ENCODE measurements around the gene STOX1. TPM values are rescaled to one million over a fixed set of nuclear protein-coding genes. Genes with fewer than 3 reads are reported as not detected.
A peak's percentile ranks its signal among the peaks of the same experiment; 100 is the strongest.
"Not testable (repeated sequence)": the region's sequence is repeated elsewhere in the genome, so short reads cannot be mapped to it uniquely, and the experiment has no call there.

The STOX1 gene
- 0.69 and 2.5 TPM in 2 replicates for total RNA-seq (2014; rRNA removed; shearing (Covaris generic))

DNA sequence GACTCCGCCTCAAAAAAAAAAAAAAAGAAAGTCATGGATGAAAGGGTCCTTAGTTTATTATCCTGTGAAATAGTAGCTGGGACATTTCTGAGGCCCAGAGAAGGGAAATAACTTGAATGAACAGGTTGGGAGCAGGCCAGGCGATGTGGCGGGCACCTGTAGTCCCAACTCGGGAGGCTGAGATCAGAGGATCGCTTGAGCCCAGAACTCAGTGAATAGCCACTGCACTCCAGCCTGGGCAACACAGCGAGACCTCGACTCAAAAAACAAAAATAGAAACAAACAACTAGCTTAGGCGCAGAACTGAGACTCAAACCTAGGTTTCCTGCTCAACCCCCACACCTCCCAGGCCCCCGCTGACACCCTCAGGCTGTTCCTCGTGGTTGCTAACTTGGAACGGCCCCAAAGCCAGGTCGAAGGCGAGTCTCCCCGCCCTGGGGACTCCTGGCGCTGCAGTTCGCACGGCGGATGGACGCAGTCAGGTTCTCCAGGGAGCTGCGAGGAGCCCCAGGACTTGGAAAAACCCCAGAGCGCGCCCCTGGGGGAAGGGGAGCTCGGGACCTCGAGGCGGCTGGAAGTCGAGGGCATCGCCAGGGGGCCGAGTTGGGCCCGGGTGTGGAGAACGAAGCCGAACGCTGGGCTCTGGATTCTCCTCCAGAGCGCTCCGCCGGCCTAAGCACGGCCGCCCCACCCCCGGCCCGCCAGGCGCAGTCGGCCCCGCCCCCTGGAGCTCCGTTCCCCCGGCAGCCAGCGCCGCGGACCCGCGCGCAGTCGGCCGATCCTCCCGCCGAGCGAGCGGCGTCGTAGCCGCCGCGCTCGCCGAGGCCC lies at the start of gene STOX1:
Gene STOX1, plus strand, starts transcription at position 768 of the 828 bp plus-strand sequence. CDS start 93 bp downstream, outside the sequence.
- DNase-seq (ENCODE audit: low spot score), result peak; percentile 68

DNA sequence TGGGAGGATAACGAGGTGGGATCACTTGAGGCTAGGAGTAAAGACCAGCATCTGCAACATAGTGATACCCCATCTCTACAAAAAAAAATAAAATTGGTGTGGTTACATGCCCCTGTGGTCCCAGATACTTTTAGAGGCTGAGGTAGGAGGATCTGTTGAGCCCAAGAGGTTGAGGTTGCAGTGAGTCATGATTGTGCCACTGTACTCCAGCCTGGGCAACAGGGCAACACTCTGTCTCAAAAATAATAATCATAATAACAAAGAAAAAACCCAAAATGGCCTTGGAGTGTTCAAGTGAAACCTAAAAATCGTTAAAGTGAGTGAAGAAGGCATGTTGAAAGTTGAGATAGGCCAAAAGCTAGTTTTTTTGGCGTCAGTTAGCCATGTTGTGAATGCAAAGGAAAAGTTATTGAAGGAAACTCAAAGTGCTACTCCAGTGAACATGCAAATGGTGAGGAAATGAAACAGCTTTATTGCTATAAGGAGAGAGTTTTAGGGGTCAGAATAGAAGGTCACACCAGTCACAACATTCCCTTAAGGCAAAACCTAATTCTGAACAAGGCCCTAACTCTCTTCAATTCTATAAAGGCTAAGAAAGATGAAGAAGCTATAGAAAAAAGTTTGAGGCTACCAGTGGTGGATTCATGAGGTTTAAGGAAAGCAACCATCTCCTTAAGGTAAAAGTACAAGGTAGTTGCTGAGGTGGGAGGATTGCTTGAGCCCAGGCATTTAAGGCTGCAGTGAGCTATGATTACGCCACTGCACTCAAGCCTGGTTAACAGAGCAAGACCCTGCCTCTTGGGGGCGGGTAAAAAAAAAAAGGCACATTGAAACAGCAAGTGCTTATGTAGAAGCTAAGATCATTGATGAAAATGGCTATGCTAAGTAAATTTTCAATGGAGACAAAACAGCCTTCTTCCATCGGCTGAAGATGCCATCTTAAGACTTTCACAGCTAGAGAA lies 45.4 kb upstream of the STOX1 start:
- DNase-seq (ENCODE audit: low spot score), result no peak

DNA sequence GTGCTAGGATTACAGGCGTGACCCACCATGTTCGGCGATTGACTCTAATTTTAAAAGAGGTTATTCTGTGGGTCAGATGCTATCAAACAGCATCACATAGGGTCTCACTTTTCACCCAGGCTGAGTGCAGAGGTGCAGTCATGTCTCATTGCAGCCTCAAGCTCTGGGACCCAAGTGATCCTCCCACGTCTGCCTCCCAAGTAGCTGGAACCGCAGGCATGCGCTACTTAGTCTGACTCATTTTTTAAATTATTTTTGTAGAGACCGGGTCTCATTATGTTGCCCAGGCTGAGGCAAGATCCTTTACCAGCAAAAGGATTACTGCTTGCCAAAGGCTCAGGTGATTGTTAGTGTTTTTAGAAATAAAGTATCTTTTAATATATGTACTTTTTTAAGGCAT lies 42.9 kb upstream of the STOX1 start:
- no peak for DNase-seq (ENCODE audit: low spot score)

- no peak for DNase-seq (ENCODE audit: low spot score)
These were observed 39.5 kb upstream of the STOX1 start for GRCh38 chr10:68787813-68788212.

DNA sequence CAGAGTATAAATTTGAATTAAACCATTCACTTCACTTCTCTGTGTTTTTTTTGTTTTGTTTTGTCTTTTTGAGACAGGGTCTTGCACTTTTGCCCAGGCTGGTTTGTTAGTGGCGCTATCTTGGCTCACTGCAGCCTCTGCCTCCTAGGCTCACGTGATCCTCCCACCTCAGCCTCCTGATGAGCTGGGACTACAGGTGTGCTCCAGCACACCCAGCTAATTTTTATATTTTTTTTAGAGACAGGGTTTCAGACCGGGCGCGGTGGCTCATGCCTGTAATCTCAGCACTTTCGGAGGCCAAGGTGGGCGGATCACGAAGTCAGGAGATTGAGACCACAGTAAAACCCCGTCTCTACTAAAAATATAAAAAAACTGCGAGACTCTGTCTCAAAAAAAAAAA lies 36.9 kb upstream of the STOX1 start:
- no peak for DNase-seq (ENCODE audit: low spot score)

DNA sequence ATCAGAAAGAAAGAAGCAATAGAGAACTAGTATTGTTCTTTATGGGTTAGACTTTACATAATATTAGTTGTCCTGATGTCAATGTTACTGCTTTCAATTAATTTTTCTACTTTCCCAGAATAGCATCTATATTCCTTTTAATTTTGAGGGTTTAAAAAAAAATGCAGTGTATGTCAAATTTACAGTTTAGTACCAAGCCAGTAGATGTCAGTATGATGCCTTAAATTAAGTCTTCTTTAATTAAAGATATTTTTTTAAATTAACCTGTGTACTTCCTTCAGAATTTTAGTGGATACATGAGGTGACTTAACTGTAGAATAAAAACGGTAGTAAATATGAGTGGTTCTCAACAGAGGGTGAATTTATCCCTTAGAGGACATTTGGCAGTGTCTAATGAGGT lies 35.2 kb upstream of the STOX1 start:
- peak; percentile 22 for DNase-seq (ENCODE audit: low spot score)

DNA sequence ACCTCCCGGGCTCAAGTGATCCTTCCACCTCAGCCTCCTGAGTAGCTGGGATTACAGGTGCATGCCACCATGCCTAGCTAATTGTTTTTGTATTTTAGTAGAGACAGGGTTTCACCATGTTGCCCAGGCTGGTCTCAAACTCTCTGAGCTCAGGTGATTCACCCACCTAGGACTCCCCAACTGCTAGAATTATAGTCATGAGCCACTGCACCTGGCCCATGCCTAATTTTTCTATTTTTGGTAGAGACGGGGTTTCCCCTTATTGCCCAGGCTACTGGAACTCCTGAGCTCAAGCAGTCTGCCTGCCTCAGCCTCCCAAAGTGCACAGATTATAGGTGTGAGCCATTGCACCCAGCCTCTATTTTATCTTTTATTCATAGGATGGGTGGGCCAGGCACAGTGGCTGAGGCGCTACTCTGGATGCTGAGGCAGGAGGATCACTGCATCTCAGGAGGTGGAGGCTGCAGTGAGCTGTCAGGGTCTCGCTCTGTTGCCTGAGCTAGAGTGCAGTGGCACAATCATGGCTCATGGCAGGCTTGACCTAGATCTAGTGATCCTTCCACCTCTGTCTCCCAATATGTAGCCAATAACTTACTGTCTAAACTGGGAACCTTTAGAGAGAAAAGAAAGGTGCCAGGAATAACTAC lies 31.3 kb upstream of the STOX1 start:
- DNase-seq (ENCODE audit: low spot score), result no peak

- no peak for DNase-seq (ENCODE audit: low spot score)
These were observed 30.7 kb upstream of the STOX1 start for GRCh38 chr10:68796605-68797004.

DNA sequence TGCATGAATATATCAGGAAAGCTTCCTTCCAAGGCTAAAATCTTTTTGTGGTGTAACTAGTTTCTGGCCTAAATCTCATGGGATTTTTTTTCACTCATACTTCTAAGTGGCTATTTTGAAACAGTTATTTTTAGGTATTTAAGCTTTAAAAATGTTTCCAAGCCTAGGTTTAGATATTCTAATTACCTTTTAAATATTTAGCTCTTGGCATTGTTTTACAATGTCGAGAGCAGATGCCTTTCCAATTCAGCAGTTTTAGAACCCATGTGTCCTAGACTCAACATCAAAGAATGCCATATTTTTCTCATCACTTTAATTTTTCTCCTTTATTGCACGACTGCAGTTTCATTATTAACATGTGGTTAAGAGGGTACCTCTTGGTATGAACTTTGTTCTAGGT lies 27.1 kb upstream of the STOX1 start:
- DNase-seq (ENCODE audit: low spot score), result no peak

- DNase-seq (ENCODE audit: low spot score), result no peak
These were observed 22.6 kb upstream of the STOX1 start for GRCh38 chr10:68804692-68805091.

- not testable (repeated sequence) for DNase-seq (ENCODE audit: low spot score)
These were observed 16.5 kb upstream of the STOX1 start for GRCh38 chr10:68810830-68811229.

DNA sequence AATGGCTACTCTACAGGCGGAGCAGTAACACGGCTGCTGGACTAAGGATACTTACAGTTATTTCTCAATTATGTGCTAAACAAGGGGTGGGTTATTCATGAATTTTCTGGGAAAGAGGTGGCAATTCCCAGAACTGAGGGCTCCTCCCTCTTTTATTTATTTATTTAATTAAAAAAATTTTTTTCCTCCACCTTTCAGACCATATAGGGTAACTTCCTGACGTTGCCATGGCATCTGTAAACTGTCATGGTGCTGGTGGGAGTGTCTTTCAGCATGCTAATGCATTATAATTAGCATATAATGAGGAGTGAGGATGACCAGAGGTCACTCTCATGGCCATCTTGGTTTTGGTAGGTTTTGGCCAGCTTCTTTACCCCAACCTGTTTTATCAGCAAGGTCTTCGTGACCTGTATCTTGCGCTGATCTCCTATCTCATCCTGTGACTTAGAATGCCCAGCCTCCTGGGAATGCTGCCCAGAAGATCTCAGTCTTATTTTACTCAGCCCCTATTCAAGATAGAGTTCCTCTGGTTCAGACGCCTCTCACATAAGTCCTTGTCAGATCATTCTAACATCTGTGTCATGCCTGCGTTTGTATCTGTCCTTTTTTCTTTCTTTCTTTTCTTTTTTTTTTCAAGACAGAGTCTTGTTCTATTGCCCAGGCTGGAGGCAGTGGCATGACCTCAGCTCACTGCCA lies 15.9 kb upstream of the STOX1 start:
- no peak for DNase-seq (ENCODE audit: low spot score)

DNA sequence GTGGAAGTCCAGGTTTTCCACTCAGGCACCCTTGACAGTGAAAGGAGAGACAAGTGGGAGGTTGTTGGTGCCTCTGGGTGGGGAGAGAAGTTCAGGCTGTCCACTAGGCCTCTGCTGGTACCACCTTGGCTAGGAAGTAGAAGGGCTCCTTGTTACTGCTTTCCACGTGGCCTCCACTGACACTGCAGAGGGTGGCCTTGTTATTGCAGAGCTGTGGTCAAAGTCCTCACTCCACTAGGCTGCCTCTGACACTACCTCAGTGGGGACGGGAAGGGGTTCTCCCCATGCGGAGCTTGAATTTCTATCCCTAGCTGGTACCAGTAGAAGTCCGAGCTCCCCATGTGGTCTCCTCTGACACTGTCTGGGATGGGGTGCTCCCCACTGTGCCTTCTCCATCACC lies 14.9 kb upstream of the STOX1 start:
- DNase-seq (ENCODE audit: low spot score), result no peak

GRCh38 chr10:68813559-68813958 lies 13.8 kb upstream of the STOX1 start:
- no peak for DNase-seq (ENCODE audit: low spot score)

DNA sequence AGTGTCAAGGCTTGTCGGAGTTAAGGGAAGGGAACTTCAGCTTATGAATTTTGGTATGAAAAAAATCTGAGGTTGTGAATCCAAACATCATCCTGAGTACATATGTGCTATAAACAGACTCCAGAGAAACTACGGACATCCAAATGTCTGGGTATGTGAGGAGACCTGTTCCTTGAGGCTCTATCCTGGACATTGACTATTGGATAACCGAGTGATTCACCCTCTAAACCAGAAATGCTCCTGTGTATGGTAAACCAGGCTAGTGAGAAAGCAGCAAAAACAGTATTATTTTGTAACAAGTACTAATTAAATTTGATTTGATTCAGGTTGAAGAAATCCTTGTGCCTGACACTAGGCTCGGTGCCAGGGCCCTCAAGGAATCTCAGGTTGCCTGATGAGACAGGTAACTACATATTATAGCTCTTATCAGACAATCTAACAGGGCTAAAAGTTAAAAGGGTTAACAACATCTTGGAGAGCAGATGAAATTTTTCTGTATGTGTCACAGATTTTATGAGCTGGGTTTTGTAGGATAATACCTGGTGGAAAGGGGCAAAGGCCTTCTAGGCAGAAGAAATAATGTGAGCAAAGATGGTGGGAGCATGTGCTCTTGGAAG lies 10.4 kb upstream of the STOX1 start:
- DNase-seq (ENCODE audit: low spot score), result peak; percentile 56

- not testable (repeated sequence) for DNase-seq (ENCODE audit: low spot score)
These were observed 7.0 kb upstream of the STOX1 start for GRCh38 chr10:68820359-68820758.

DNA sequence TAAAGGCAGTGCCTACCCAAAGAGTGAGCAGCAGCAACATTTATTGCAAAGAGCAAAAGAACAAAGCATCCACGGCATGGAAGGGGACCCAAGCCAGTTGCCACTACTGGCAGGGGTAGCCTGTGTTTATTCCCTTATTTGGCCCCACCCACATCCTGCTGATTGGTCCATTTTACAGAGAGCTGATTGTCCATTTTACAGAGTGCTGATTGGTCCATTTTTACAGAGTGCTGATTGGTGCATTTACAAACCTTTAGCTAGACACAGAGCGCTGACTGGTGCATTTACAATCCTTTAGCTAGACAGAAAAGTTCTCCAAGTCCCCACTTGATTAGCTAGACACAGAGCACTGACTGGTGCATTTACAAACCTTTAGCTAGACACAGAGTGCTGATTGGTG lies 4.7 kb upstream of the STOX1 start:
- not testable (repeated sequence) for DNase-seq (ENCODE audit: low spot score)

DNA sequence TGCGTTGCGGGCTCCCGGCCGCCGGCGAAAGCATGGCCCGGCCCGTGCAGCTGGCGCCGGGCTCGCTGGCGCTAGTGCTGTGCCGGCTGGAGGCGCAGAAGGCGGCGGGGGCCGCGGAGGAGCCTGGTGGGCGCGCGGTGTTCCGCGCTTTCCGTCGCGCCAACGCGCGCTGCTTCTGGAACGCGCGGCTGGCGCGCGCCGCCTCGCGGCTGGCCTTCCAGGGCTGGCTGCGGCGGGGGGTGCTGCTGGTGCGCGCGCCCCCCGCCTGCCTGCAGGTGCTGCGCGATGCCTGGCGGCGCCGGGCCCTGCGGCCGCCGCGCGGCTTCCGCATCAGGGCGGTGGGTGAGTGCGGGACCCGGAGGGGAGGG lies 245 bp downstream of the STOX1 start:
- DNase-seq (ENCODE audit: low spot score), result not testable (repeated sequence)

DNA sequence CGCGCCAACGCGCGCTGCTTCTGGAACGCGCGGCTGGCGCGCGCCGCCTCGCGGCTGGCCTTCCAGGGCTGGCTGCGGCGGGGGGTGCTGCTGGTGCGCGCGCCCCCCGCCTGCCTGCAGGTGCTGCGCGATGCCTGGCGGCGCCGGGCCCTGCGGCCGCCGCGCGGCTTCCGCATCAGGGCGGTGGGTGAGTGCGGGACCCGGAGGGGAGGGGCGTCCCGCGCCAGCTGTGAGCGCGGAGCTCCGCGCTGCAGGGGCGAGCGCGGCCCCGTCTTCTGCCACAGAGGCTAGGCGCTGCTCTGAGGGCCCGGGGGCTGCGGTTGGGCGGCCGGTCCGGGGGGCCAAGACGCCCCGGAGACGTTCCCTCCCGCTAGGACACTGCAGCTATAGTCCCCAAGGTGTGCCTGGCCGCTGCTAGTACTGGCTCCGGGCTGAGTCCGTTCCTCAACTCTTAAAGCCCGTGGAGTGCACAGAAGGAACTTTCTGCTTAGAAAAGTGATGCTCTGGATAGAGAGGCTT lies 811 bp downstream of the STOX1 start:
- not testable (repeated sequence) for DNase-seq (ENCODE audit: low spot score)

DNA sequence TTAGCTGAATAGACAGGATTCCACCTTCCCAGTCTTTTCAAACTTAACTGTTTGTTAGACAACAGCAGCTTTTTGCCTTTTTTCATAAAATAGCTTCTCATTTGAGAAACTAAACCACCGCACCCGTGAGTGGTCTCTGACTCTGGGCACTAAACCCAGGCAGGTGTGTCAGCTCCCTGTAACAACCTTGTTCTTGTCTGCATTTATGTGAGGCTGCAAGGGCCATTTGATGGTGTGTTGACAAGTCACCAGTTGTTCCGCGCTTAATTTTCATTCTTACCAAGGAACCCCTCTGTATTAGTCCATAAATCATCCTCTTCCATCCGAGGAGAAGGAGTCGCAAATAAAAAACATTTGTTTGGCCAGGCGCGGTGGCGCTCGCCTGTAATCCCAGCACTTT lies 1.5 kb downstream of the STOX1 start:
- DNase-seq (ENCODE audit: low spot score), result no peak

DNA sequence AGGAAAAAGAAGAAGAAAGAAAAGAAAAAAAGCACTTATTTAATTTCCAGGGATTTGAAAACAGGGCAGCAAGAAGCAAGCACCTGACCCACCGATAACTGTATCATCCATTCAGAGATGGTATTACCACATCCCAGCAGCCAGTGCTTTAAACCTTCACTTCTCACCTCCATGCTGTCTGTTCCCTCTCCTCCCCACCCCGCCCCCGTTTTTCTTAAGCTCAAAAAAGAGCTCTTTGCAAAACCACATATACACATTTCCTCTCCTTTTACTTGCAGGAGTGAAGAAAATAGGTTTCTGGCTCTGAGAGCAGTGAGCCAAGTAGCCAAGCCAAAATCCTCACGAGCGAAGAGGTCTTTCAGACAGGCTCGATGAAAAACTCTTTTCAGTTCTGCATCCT lies 2.2 kb downstream of the STOX1 start:
- no peak for DNase-seq (ENCODE audit: low spot score)

Measured in HT-29 (cell line).